GM23338 (cell line): ENCODE results near the gene FZD2. TPM values are rescaled to one million over a fixed set of nuclear protein-coding genes. Genes with fewer than 3 reads are reported as not detected.

Experiments used
- ATAC-seq: fragments of 200-7000 bp; cut with Tn5 transposase; 3 replicates; pipeline ENCODE4 v1.9.1; 2020
- DNase-seq: peaks from one replicate; pipeline ENCODE4 v3.0.0-alpha.2; 2015; ENCODE audit warnings: low spot score
- H2AFZ ChIP-seq: fragments of 200-600 bp; sonication (generic); 2 replicates; pipeline ENCODE4 v1.8.0; 2016; ENCODE audit warnings: antibody characterized with exemption, mild to moderate bottlenecking, moderate library complexity
- H3F3A ChIP-seq: fragments of 200-600 bp; sonication (generic); replicated peaks from 2 replicates; pipeline ENCODE4 v1.8.0; 2017; ENCODE audit warnings: antibody characterized with exemption, mixed run types, low read depth
- H3K27ac ChIP-seq: fragments of 200-600 bp; sonication (generic); 2 replicates; pipeline ENCODE4 v1.6.1; 2016; ENCODE audit warnings: low read depth
- H3K27me3 ChIP-seq: fragments of 200-600 bp; sonication (generic); 2 replicates; pipeline ENCODE4 v1.8.0; 2016; ENCODE audit warnings: mild to moderate bottlenecking, mixed run types, moderate library complexity; ENCODE audit not compliant: insufficient read depth
- H3K36me3 ChIP-seq: fragments of 200-600 bp; sonication (generic); 2 replicates; pipeline ENCODE4 v1.8.0; 2016; ENCODE audit warnings: mild to moderate bottlenecking; ENCODE audit not compliant: insufficient read depth
- H3K4me1 ChIP-seq: fragments of 200-600 bp; sonication (generic); 2 replicates; pipeline ENCODE4 v1.8.0; 2016; ENCODE audit warnings: mild to moderate bottlenecking, moderate library complexity; ENCODE audit not compliant: insufficient read depth
- H3K4me2 ChIP-seq: fragments of 200-600 bp; sonication (generic); 2 replicates; pipeline ENCODE4 v1.7.1; 2017; ENCODE audit warnings: mixed run types
- H3K4me3 ChIP-seq: fragments of 200-600 bp; sonication (generic); 2 replicates; pipeline ENCODE4 v1.6.1; 2016; ENCODE audit warnings: mixed run types
- H3K79me2 ChIP-seq: fragments of 200-600 bp; sonication (generic); replicated peaks from 2 replicates; pipeline ENCODE4 v1.8.0; 2017; ENCODE audit warnings: mild to moderate bottlenecking; ENCODE audit not compliant: insufficient read depth
- H3K9me2 ChIP-seq: fragments of 200-600 bp; sonication (generic); 2 replicates; pipeline ENCODE4 v1.8.0; 2017; ENCODE audit not compliant: insufficient read depth
- H4K20me1 ChIP-seq: fragments of 200-600 bp; sonication (generic); replicated peaks from 2 replicates; pipeline ENCODE4 v1.8.0; 2017; ENCODE audit warnings: mild to moderate bottlenecking; ENCODE audit not compliant: insufficient read depth
- H3K27ac Mint-ChIP-seq: 2 replicates; pipeline ENCODE4 v1.8.0; 2020; ENCODE audit warnings: inconsistent platforms, mild to moderate bottlenecking, moderate library complexity, mixed read lengths
- H3K27me3 Mint-ChIP-seq: 3 replicates; pipeline ENCODE4 v1.8.0; 2022; ENCODE audit warnings: low read depth, mild to moderate bottlenecking, moderate library complexity, mixed read lengths, inconsistent platforms; ENCODE audit not compliant: insufficient read depth, poor library complexity
- H3K36me3 Mint-ChIP-seq: 3 replicates; pipeline ENCODE4 v1.8.0; 2021; ENCODE audit warnings: low read depth, mild to moderate bottlenecking, inconsistent platforms, moderate library complexity, mixed read lengths
- H3K4me1 Mint-ChIP-seq: 3 replicates; pipeline ENCODE4 v1.8.0; 2020; ENCODE audit warnings: mild to moderate bottlenecking, inconsistent platforms, mixed read lengths
- H3K4me3 Mint-ChIP-seq: 3 replicates; pipeline ENCODE4 v1.8.0; 2021; ENCODE audit warnings: moderate library complexity, mild to moderate bottlenecking, inconsistent platforms, mixed read lengths
- H3K9me3 Mint-ChIP-seq: 3 replicates; pipeline ENCODE4 v1.8.0; 2020; ENCODE audit warnings: moderate library complexity, mild to moderate bottlenecking, inconsistent platforms, mixed read lengths
- ETS1 ChIP-seq: IDR thresholded peaks from 2 replicates; pipeline ENCODE4 v1.6.1; 2016; ENCODE audit warnings: antibody characterized with exemption
- EZH2 ChIP-seq: fragments of 200-600 bp; sonication (generic); IDR thresholded peaks from one replicate; pipeline ENCODE4 v1.8.0; 2017; ENCODE audit warnings: antibody characterized with exemption, mild to moderate bottlenecking, low read depth; ENCODE audit not compliant: unreplicated experiment
- JUNB ChIP-seq: IDR thresholded peaks from one replicate; pipeline ENCODE4 v1.6.1; 2016; ENCODE audit warnings: antibody characterized with exemption; ENCODE audit not compliant: unreplicated experiment
- ZNF331 ChIP-seq: fragments of 250-450 bp; sonication (Bioruptor Pico); IDR thresholded peaks from 2 replicates; pipeline ENCODE4 v1.5.0; 2020; ENCODE audit warnings: low read depth, mild to moderate bottlenecking, moderate library complexity
- ZNF462 ChIP-seq: fragments of 250-450 bp; sonication (Bioruptor Pico); IDR thresholded peaks from 2 replicates; pipeline ENCODE4 v1.5.0; 2020; ENCODE audit warnings: mild to moderate bottlenecking, moderate library complexity
- polyA plus RNA-seq: library from polyadenylated mRNA; unstranded; fragments of >200 nt; fragmentation: Nextera tagmentation; extraction: Ambion mirVana; gene quantifications from 2 replicates; pipeline ENCODE4 v1.2.1, GENCODE V29; 2016
- total RNA-seq: library from RNA; depleted of rRNA; stranded (reverse); fragments of >200 nt; shearing (Covaris generic); gene quantifications from 2 replicates; pipeline ENCODE4 v1.2.3, GENCODE V29; 2014

Gene FZD2
- total and polyA plus RNA-seq, 2 experiments from 2014 or later = 6.2 to 7.6 TPM

- TF ChIP-seq ETS1 (no peak), EZH2 (no peak)
These were observed 30.2 kb upstream of the FZD2 start (continued) for GRCh38 chr17:44527102-44527501.

GRCh38 chr17:44527954-44528353 lies 29.3 kb upstream of the FZD2 start:
- Histone ChIP-seq H2AFZ (no peak overlapping the region), H3K27ac (no peak overlapping the region), H3K36me3 (no peaks in the 10 kb centered on the region), H3K4me1 (no peaks in the 10 kb centered on the region), H3K4me2 (no peak overlapping the region), H3K27me3 (peaks cover 3% of the 10 kb centered on the region; the same call in 1 of the 2 replicates), H4K20me1 (no peaks in the 10 kb centered on the region), H3K79me2 (no peaks in the 10 kb centered on the region), H3K9me2 (no peaks in the 10 kb centered on the region), H3K4me3 (no peak overlapping the region), H3F3A (0 out of 2 replicates have a peak, but pooled peaks cover 4% of the 10 kb centered on the region)
- peaks cover 2% of the 10 kb centered on the region; the same call in 1 of the 3 replicates for H3K4me1 Mint-ChIP-seq
- H3K27me3 Mint-ChIP-seq = peaks cover 4% of the 10 kb centered on the region
- ATAC-seq (no peak), DNase-seq (no peak)
- H3K36me3 Mint-ChIP-seq = peaks cover 14% of the 10 kb centered on the region
- TF ChIP-seq ZNF331 (CRISPR knock-in tag) (no peak), ETS1 (no peak), JUNB (no peak), ZNF462 (CRISPR knock-in tag) (no peak)
- peaks cover 36% of the 10 kb centered on the region for H3K9me3 Mint-ChIP-seq
- H3K4me3 Mint-ChIP-seq = no peak overlapping the region
- no peak overlapping the region for H3K27ac Mint-ChIP-seq
